Prostate gland (tissue), 2 donors: ENCODE results near the gene ZNF710. TPM values are rescaled to one million over a fixed set of nuclear protein-coding genes. Genes with fewer than 3 reads are reported as not detected.

ENCODE experiments used
- DNase-seq: peaks from one replicate; pipeline ENCODE4 v3.0.0-alpha.2; 2019; ENCODE audit warnings: low spot score
- H3K27ac ChIP-seq, 2 donors: fragments of 200-600 bp; sonication (generic); 2 replicates each; pipeline ENCODE4 v1.5.1; 2017 to 2019
- H3K27me3 ChIP-seq: fragments of 200-600 bp; sonication (generic); replicated peaks from 2 replicates; pipeline ENCODE4 v1.5.1; 2019; ENCODE audit not compliant: insufficient read depth
- H3K36me3 ChIP-seq, 2 donors: fragments of 200-600 bp; sonication (generic); 1 replicate in 1 of 2; 2 replicates in 1 of 2; pipeline versions ENCODE4 v1.5.1 to v1.8.1; 2017 to 2019
- H3K4me1 ChIP-seq: fragments of 200-600 bp; sonication (generic); replicated peaks from 2 replicates; pipeline ENCODE4 v1.5.1; 2019
- H3K4me3 ChIP-seq, 2 donors: fragments of 200-600 bp; sonication (generic); 2 replicates each; pipeline ENCODE4 v1.5.1; 2017 to 2019
- H3K9me3 ChIP-seq: fragments of 200-600 bp; sonication (generic); 2 replicates; pipeline ENCODE4 v1.5.1; 2017
- CTCF ChIP-seq, 4 experiments: fragments of 200-600 bp in 2 of 4; fragments of 450-650 bp in 2 of 4; sonication (generic) in 2 of 4; IDR thresholded peaks; 1 replicate in 3 of 4; 2 replicates in 1 of 4; pipeline ENCODE4 v1.5.1; 2016 to 2019; ENCODE audit warnings: antibody characterized with exemption in 4 of 4, mild to moderate bottlenecking in 2 of 4, moderate library complexity in 2 of 4
- POLR2A ChIP-seq: fragments of 450-650 bp; IDR thresholded peaks from one replicate; pipeline ENCODE4 v1.6.1; 2016; ENCODE audit warnings: antibody characterized with exemption, mild to moderate bottlenecking
- POLR2AphosphoS5 ChIP-seq: sonication (generic); formaldehyde crosslinking; IDR thresholded peaks from one replicate; pipeline ENCODE4 v1.6.1; 2017; ENCODE audit warnings: antibody characterized with exemption
- WGBS: methylation state at CpG from one replicate; pipeline ENCODE4 v1.1.5; 2018; 5-methylcytosine and 5-hydroxymethylcytosine counted together
- intact Hi-C: fragments of 100-400 bp; cut with DNase I; formaldehyde crosslinking; loops from one replicate; pipeline ENCODE4 v1.14.2; 2022
- total RNA-seq, 2 donors: library from RNA; depleted of rRNA; stranded (reverse); fragments of >200 nt; gene quantifications; one replicate each; pipeline ENCODE4 v1.1.0, GENCODE V29; 2016

The ZNF710 gene
- total RNA-seq, 2 donors from 2014 or later, result 13.6 to 18.0 TPM

GRCh38 chr15:90113166-90113565 lies 112.0 kb downstream of the ZNF710 start:
- H3K4me3 ChIP-seq, result no peak overlapping the region
- WGBS, result 70% methylated on average over 7 of the region's 7 CpGs
- H3K36me3 ChIP-seq, result no peaks in the 10 kb centered on the region
- H3K27ac ChIP-seq, result no peak overlapping the region
- no peaks in the 10 kb centered on the region for H3K9me3 ChIP-seq
- H3K27me3 ChIP-seq, result no peaks in the 10 kb centered on the region
- intact Hi-C loops, result no loop called here
- H3K4me1 ChIP-seq, result no peaks in the 10 kb centered on the region
- no peak for DNase-seq
- no peak for TF ChIP-seq POLR2A
- no peak for TF ChIP-seq POLR2AphosphoS5
- no peak for TF ChIP-seq CTCF (IDR thresholded peaks at IDR 0.05)

GRCh38 chr15:90114451-90114901 lies 113.4 kb downstream of the ZNF710 start:
- Histone ChIP-seq H3K27ac (no peak overlapping the region), H3K9me3 (no peaks in the 10 kb centered on the region), H3K4me1 (no peaks in the 10 kb centered on the region), H3K36me3 (no peaks in the 10 kb centered on the region), H3K27me3 (no peaks in the 10 kb centered on the region), H3K4me3 (no peak overlapping the region)
- intact Hi-C loops, result no loop called here
- DNase-seq, result no peak
- WGBS, result 68% methylated on average over 2 of the region's 2 CpGs
- no peak for TF ChIP-seq POLR2AphosphoS5
- TF ChIP-seq POLR2A, result no peak
- TF ChIP-seq CTCF (IDR thresholded peaks at IDR 0.05), result no peak

GRCh38 chr15:90115783-90116182 lies 114.7 kb downstream of the ZNF710 start:
- Histone ChIP-seq H3K27ac (no peak overlapping the region), H3K4me1 (no peaks in the 10 kb centered on the region), H3K36me3 (no peaks in the 10 kb centered on the region), H3K4me3 (no peak overlapping the region), H3K27me3 (no peaks in the 10 kb centered on the region), H3K9me3 (no peaks in the 10 kb centered on the region)
- TF ChIP-seq POLR2AphosphoS5 (no peak), POLR2A (no peak), CTCF (IDR thresholded peaks at IDR 0.05) (no peak)
- intact Hi-C loops, result no loop called here
- 99% methylated on average over 2 of the region's 2 CpGs for WGBS
- no peak for DNase-seq

GRCh38 chr15:90119367-90119766 lies 118.2 kb downstream of the ZNF710 start:
- Histone ChIP-seq H3K36me3 (no peaks in the 10 kb centered on the region), H3K4me3 (no peak overlapping the region), H3K4me1 (no peaks in the 10 kb centered on the region), H3K27me3 (no peaks in the 10 kb centered on the region), H3K9me3 (no peaks in the 10 kb centered on the region), H3K27ac (no peak overlapping the region)
- intact Hi-C loops, result no loop called here
- DNase-seq, result no peak
- TF ChIP-seq POLR2AphosphoS5 (no peak), POLR2A (no peak), CTCF (IDR thresholded peaks at IDR 0.05) (no peak)

GRCh38 chr15:90121086-90121485 lies 120.0 kb downstream of the ZNF710 start:
- Histone ChIP-seq H3K36me3 (no peaks in the 10 kb centered on the region), H3K27me3 (no peaks in the 10 kb centered on the region), H3K4me1 (no peaks in the 10 kb centered on the region), H3K27ac (no peak overlapping the region), H3K9me3 (no peaks in the 10 kb centered on the region), H3K4me3 (no peak overlapping the region)
- 88% methylated on average over 6 of the region's 6 CpGs for WGBS
- intact Hi-C loops, result no loop called here
- TF ChIP-seq CTCF (IDR thresholded peaks at IDR 0.05), result no peak
- no peak for TF ChIP-seq POLR2A
- no peak for TF ChIP-seq POLR2AphosphoS5
- no peak for DNase-seq
